ENCODE data around the gene TAF8.

GRCh38 chr6:42053601-42054000, 3.3 kb downstream of the TAF8 start:
- TF ChIP-seq POLR2A (IDR thresholded peaks at IDR 0.05) = no peak
- TF ChIP-seq, protein P1, sequence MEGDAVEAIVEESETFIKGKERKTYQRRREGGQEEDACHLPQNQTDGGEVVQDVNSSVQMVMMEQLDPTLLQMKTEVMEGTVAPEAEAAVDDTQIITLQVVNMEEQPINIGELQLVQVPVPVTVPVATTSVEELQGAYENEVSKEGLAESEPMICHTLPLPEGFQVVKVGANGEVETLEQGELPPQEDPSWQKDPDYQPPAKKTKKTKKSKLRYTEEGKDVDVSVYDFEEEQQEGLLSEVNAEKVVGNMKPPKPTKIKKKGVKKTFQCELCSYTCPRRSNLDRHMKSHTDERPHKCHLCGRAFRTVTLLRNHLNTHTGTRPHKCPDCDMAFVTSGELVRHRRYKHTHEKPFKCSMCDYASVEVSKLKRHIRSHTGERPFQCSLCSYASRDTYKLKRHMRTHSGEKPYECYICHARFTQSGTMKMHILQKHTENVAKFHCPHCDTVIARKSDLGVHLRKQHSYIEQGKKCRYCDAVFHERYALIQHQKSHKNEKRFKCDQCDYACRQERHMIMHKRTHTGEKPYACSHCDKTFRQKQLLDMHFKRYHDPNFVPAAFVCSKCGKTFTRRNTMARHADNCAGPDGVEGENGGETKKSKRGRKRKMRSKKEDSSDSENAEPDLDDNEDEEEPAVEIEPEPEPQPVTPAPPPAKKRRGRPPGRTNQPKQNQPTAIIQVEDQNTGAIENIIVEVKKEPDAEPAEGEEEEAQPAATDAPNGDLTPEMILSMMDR (IDR thresholded peaks at IDR 0.05) = no peak

Measured in lower leg skin (tissue), 3 donors.